GM23248 (cell line): ENCODE measurements around the gene CUL3.
"Not testable (repeated sequence)": the region's sequence is repeated elsewhere in the genome, so short reads cannot be mapped to it uniquely, and the experiment has no call there.

Source experiments
- EZH2 ChIP-seq: fragments of 200-600 bp; sonication (generic); IDR thresholded peaks from 2 replicates; pipeline ENCODE4 v1.6.1; 2018; ENCODE audit warnings: antibody characterized with exemption, mild to moderate bottlenecking; ENCODE audit not compliant: insufficient read depth, poor library complexity, severe bottlenecking
- EZH2phosphoT487 ChIP-seq: fragments of 200-600 bp; sonication (generic); IDR thresholded peaks from 2 replicates; pipeline ENCODE4 v1.6.1; 2018; ENCODE audit warnings: antibody characterized with exemption, moderate library complexity, mild to moderate bottlenecking, low read depth; ENCODE audit not compliant: insufficient read depth

- not testable (repeated sequence) for TF ChIP-seq EZH2phosphoT487, EZH2
Measured at GRCh38 chr2:224485081-224486014, 99.8 kb downstream of the CUL3 start.
